HT-29 (cell line): ENCODE results near the gene SGCA. TPM values are rescaled to one million over a fixed set of nuclear protein-coding genes. Genes with fewer than 3 reads are reported as not detected.

Experiments used
- DNase-seq: peaks from one replicate; pipeline ENCODE4 v3.0.0-alpha.2; 2015; ENCODE audit warnings: low spot score
- total RNA-seq: library from RNA; depleted of rRNA; stranded (reverse); fragments of >200 nt; shearing (Covaris generic); gene quantifications from 2 replicates; pipeline ENCODE4 v1.2.3, GENCODE V29; 2014

SGCA gene
- total RNA-seq, 1 experiment from 2014 or later = not detected

- DNase-seq = no peak
Measured at GRCh38 chr17:50166518-50167181, 845 bp downstream of the SGCA start.

- DNase-seq = no peak
Measured at GRCh38 chr17:50167371-50167770, 1.6 kb downstream of the SGCA start.

GRCh38 chr17:50168319-50168718 lies 2.5 kb downstream of the SGCA start:
- DNase-seq = no peak

DNA sequence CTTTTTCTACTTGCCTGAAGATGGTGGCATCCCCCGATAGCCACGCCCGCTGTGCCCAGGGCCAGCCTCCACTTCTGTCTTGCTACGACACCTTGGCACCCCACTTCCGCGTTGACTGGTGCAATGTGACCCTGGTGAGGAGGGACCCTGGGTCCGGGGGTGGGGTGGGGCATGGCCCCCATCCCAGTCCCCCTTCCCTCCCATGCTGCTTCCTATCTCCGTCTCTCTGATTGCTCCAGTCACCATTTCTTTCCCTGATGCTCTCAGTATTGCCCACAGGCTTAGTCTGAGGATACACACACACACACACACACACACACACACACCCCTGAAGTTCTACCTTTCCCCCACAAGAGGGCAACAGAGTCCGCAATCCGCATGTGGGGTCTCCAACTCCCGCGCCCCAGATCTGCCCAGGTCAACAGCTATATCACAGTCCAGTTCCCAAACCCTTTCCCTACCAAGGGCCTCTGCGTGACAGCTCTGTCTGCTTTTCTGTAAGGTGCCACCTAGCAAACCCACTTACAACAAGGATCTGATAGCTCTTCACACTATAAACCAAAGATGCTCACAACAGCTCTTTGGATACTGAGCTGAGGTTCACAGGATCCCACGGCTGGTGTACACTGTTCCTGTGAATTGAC lies 3.4 kb downstream of the SGCA start:
- peak; percentile 76 for DNase-seq

DNA sequence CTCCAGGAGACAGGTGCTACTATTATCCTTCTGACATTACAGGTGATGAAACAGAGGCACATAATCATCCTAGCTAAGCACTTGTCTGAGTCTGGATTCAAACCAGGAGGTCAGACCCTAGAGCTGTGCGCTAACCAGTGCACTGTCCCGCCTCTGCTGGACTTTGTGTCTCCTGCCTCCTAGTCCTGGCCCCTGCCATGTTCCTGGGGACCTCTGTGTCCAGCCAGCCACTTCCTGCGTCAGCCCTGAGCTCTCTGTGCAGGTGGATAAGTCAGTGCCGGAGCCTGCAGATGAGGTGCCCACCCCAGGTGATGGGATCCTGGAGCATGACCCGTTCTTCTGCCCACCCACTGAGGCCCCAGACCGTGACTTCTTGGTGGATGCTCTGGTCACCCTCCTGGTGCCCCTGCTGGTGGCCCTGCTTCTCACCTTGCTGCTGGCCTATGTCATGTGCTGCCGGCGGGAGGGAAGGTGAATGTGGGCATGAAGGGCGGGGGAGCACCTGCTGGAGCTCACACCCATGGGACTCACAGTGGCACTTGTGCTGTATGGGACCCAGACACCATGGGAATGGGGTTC lies 4.2 kb downstream of the SGCA start:
- DNase-seq = no peak

- peak; percentile 23 for DNase-seq
Measured at GRCh38 chr17:50170662-50171370, 5.0 kb downstream of the SGCA start.

GRCh38 chr17:50171371-50172071 lies 5.7 kb downstream of the SGCA start:
- DNase-seq = no peak

- DNase-seq = no peak
Measured at GRCh38 chr17:50172130-50172529, 6.3 kb downstream of the SGCA start.

GRCh38 chr17:50172936-50173334 lies 7.1 kb downstream of the SGCA start:
- DNase-seq = no peak

DNA sequence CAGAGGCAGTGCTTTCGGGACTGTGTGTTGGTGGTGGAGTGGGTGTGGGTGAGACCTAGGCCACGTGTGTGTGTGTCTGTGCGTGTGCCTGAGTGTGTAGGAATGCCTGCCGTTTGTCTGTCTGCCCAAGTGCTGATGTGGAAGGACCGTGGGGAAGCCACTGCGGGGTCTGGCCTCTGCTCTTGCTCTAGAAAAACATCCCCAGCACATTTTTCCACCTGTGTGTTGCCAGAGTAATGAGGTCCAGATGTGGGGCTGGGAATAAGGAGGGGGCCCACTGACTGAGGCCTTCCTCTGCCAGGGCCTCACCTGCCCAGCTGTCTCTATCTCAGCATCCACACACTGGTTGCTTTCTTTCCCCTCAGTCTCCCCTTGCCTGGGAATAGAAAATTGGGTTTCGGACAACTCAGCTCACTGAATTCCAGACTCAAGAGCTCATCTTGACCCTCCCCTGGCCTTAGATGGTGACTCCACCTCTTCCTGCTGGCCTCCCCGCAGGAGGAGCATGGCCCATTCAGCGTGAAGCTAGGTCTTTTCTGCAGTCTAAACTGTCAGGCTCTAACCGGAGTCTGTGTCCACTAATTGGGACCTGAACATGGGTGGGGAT lies 7.6 kb downstream of the SGCA start:
- DNase-seq = no peak

DNA sequence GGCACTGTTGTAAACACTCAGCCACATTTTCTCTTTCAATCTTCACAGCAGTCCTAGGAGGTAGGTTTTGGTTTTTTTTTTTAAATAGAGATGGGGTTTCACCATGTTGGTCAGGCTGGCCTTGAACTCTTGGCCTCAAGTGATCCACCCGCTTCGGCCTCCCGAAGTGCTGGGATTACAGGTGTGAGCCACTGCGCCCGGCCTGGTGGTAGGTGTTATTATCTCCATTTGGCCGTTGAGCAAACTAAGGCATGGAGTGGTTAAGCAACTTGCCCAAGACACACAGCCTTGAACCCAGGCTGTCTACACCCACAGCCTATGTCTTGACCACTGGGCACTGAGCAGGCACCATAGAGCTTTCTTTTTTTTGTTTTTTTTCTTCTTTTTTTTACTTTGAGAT lies 8.6 kb downstream of the SGCA start:
- DNase-seq = no peak

DNA sequence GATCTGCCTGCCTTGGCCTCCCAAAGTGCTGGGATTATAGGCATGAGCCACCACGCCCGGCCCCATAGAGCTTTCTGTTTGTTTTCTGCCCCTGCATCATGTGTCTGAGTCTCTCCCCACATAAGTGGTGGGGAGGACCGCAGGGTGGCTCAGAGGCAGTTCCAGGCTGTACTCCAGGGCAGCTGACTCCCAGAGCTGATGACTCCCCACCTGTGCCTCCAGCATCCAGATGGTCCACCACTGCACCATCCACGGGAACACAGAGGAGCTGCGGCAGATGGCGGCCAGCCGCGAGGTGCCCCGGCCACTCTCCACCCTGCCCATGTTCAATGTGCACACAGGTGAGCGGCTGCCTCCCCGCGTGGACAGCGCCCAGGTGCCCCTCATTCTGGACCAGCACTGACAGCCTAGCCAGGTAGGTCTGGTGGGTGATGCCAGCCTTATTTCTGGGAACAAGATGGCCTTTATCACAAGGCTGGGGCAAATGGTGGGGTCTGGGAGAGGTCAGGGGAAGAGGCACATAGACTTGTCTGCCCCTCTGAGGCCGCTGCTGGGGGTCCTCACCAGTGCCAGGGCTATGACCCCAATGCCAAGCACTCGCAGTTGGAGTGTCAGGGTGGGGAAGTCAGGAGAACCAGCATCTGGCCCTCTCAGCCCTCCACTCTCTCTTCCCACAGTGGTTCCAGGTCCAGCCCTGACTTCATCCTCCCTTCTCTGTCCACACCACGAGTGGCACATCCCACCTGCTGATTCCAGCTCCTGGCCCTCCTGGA lies 9.4 kb downstream of the SGCA start:
- DNase-seq = no peak

GRCh38 chr17:50176559-50177357 lies 11.0 kb downstream of the SGCA start:
- DNase-seq = no peak

GRCh38 chr17:50177476-50177875 lies 11.7 kb downstream of the SGCA start:
- DNase-seq = peak; percentile 9

DNA sequence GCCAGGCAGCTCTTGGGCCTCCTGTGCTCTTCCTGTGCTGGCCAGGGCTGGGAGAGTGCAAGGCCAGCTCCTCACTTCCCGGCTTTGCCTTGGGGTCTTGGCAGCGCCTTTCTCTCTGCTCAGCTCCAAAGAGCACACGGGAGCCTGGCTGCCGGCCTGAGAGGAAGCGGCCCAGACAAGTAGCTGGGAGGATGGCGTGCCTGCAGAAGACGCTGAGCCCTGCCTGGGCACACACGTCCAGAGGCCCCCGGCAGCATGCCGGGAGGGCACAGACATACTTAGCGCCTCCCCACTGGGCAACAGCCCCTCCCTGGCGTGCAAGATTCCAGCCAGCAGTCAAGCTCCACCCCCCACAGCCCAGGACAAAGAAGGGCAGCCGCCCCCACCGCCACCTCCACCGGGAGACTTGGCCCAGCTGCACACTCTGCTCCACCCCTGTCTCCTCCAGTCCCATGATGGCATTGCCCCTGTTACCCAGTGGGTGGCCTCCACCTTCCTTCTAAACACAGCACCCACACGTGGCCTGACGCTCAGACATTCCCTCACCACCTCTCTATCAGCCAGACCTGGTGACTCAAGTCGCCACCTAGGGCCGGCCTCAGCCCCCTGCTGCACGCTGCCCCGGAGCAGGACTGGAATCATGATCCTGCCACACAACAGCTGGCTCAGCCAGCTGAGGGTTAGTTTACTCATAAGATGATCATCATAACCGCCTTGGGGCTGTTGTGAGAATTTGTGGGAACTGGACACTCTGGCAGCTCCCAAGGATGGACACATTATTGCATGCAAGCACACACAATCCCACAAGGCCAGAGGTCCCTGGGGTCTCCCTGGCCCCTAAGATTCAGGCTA lies 12.4 kb downstream of the SGCA start:
- peak; percentile 92 for DNase-seq

DNA sequence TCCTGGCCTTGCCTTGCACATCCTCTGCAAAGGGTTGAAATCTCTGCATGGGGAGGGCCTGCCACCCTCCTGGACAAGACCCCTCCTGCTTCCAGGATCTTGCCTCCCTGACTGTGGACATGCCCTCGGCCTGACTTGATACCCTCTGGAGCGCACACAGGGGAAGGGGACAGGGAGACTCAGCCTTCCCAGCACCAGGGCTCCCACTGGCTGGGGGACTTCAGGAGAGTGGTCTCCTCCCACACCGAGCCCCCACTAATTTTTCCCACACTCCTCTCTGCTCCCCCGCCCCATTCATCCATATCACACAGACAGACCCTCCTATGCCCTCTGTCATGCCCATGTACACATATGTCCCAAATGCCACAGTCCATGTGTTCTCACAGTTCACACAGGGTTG lies 14.3 kb downstream of the SGCA start:
- DNase-seq = no peak

DNA sequence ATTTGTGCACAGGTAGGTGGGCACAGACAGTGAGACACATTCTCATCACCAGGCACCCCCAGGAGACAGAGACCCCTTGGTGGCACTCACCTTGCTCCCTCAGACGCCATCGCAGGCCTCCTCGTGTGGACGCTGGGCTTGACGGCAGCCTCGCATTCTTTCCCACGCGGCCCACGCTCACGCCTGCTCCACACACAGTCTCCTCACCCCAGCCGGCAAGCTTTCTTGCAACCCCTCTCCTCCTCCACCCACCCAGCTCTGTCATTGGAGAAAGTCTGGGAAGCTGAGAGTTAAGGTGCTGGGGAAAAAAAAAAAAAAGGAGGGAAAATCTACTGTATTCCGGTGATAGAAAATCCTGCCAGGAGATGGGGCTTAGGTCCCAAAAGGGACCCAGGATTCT lies 14.8 kb downstream of the SGCA start:
- DNase-seq = no peak

DNA sequence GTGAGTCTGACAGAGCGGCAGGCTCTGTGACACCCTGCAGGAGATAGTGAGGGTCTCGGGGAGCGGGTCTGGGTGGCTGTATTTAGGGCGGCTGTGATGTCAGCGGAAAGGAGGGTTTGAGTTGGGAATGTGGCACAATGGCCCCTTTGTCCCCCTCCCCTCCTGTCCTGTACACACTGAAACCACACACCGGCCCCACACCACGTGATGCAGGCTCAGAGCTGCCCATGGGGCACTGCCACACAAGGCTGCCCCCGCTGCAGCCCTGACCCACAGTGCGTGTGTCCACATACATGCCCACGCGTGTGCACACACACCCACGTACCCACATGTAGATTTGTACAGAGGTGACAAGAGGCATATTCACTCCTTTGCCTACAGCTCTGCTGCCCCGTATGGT lies 15.3 kb downstream of the SGCA start:
- DNase-seq = no peak
